ENCODE results near the gene TTC24.
"Not testable (repeated sequence)": the region's sequence is repeated elsewhere in the genome, so short reads cannot be mapped to it uniquely, and the experiment has no call there.

The TTC24 gene

DNA sequence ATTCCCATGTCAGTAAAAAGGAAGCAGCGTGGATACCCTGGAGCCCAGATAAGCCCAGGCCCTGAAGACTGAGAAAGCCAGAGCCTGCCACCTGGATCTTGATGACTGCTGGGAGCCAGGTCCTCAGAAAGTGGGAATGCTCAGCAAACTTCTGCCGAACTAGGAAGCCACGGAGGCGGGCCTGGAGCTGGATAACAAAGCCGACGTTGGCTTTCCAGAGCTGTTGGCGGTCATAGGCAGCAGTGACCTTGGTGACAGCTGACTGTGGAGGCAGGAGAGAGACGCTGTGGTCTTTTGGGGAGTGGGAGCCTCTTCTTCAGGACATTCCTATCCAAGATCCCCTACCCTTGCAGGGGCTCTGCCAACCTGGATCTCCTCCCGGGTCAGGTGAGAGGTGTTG is 31.5 kb upstream of the TTC24 start:
- TF ChIP-seq, protein P1, sequence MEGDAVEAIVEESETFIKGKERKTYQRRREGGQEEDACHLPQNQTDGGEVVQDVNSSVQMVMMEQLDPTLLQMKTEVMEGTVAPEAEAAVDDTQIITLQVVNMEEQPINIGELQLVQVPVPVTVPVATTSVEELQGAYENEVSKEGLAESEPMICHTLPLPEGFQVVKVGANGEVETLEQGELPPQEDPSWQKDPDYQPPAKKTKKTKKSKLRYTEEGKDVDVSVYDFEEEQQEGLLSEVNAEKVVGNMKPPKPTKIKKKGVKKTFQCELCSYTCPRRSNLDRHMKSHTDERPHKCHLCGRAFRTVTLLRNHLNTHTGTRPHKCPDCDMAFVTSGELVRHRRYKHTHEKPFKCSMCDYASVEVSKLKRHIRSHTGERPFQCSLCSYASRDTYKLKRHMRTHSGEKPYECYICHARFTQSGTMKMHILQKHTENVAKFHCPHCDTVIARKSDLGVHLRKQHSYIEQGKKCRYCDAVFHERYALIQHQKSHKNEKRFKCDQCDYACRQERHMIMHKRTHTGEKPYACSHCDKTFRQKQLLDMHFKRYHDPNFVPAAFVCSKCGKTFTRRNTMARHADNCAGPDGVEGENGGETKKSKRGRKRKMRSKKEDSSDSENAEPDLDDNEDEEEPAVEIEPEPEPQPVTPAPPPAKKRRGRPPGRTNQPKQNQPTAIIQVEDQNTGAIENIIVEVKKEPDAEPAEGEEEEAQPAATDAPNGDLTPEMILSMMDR (IDR thresholded peaks at IDR 0.05; ENCODE audit: low read length, missing control alignments) = no peak
- no peak for DNase-seq (ENCODE audit: low read depth)
- H3K4me3 ChIP-seq (replicated peaks; ENCODE audit: low read depth, low read length) = no peak overlapping the region

DNA sequence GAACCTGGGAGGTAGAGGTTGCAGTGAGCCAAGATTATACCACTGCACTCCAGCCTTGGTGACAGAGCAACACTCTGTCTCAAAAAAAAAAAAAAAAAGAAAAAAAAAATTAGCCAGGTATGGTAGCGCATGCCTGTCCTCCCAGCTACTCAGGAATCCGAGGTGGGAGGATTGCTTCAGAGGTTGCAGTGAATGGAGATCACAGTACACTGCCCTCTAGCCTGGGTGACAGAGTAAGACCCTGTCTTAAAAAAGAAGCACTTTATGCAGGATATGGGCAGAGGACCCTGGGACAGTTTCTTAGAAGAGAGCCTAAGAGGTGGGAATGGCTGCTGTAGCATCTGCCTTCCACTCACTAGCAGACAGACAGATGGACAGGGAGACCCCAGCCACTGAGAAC is 30.1 kb upstream of the TTC24 start:
- no peak overlapping the region for H3K4me3 ChIP-seq (replicated peaks; ENCODE audit: low read depth, low read length)
- no peak for DNase-seq (ENCODE audit: low read depth)
- TF ChIP-seq, protein P1 (IDR thresholded peaks at IDR 0.05; ENCODE audit: low read length, missing control alignments) = no peak

DNA sequence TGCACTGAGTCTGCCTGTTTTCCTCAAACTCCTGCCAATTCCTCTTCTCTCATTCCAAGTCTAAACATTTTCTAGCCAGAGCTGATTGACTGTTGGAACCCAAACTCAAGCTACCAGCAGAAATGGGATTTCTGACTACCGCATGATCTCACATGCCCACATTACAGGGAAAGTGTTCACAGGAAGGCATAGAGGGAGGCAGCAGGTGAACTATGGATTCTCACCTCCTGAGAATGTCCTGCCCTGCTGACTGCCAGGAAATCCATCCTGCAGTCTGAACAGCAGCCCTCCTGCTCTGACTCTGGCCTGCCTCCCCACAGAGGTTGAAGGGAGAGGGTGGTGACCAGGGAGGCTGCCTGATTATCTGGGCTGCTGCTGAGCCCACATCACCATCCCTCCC is 29.7 kb upstream of the TTC24 start:
- TF ChIP-seq, protein P1 (IDR thresholded peaks at IDR 0.05; ENCODE audit: low read length, missing control alignments) = no peak
- DNase-seq (ENCODE audit: low read depth) = no peak
- H3K4me3 ChIP-seq (replicated peaks; ENCODE audit: low read depth, low read length) = no peak overlapping the region

DNA sequence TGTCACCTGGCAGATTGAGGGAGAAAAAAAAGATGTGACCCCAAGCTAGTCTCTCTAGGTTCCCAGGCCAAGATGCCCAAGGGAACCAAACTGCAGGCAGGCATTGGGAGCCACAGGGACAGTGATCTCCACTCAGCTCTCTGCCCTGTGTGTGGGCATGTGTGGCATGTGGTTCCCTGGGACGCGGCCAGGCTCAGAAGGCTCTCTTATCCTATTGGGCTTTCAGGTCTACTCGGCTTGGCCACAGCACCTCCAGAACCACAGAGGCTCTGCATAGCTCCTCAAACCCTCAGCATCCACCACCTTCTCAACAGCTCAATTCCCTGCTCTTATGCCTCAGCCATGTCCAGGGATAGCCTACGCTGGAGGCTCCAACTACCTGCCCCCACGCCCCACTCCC is 29.2 kb upstream of the TTC24 start:
- H3K4me3 ChIP-seq (replicated peaks; ENCODE audit: low read depth, low read length) = no peak overlapping the region
- no peak for DNase-seq (ENCODE audit: low read depth)
- TF ChIP-seq, protein P1 (IDR thresholded peaks at IDR 0.05; ENCODE audit: low read length, missing control alignments) = no peak

DNA sequence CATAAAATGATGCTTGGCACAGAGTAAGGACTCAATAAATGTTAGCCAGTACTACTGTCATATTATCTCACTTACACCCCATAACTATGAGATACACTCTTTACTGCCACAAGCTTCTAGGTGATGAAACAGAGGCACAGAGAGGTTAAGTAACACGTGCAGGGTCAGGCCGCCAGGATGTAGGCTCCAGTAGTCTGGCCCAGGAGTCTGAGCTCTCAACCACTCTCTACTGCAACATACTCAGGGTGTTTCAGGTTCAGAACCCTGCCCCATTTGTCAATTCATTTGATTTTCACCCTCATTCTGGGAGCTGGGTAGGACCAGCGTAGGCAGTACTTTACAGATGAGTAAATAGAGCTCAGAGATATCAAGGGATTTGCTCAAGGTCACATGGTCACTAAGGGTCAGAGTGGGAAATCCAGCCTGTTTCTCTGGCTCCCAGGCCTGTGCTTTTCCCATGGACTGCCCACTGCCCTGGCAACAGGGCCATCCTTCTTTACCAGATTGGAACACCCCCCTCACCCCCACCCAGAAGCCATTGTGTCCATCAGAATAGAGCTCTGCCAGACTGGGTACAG is 28.4 kb upstream of the TTC24 start:
- TF ChIP-seq, protein P1 (IDR thresholded peaks at IDR 0.05; ENCODE audit: low read length, missing control alignments) = no peak
- no peak for DNase-seq (ENCODE audit: low read depth)
- H3K4me3 ChIP-seq (replicated peaks; ENCODE audit: low read depth, low read length) = no peak overlapping the region

DNA sequence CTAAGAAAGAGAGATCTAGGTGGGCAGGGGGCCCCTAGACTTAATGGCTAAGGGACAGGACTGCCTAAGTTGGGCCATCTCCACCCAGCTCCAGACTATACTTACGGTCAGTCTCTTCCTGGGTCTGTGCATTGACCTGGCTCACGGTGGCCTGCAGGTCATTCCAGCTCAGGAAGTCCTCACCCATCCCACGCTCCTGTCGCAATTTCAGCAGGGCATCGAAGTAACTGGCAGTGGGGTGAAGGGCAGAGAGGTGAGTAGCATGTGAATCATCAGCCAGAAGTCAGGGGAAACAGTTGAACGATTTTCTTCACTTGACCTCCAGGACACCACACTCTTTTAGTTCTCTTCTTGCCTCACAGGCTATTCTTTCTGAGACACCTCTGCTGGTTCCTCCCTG is 27.7 kb upstream of the TTC24 start:
- H3K4me3 ChIP-seq (replicated peaks; ENCODE audit: low read depth, low read length) = no peak overlapping the region
- TF ChIP-seq, protein P1 (IDR thresholded peaks at IDR 0.05; ENCODE audit: low read length, missing control alignments) = no peak
- peak; percentile 5 for DNase-seq (ENCODE audit: low read depth)

DNA sequence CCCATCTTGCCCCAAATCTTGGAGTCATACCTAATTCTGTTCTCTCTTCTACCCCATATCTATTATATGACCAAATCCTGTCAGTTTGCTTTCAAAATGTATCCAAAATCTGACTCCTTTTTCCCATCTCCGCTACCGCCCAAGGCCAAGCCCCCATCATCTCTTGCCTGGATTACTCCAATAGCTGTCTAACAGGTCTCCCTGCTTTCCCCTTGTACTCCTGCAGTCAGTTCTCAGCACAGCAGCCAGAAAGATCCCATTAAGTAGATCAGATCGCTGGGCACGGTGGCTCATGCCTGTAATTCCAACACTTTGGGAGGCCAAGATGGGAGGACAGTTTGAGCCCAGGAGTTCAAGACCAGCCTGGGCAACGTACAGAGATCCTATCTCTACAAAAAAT is 27.0 kb upstream of the TTC24 start:
- DNase-seq (ENCODE audit: low read depth) = no peak
- TF ChIP-seq, protein P1 (IDR thresholded peaks at IDR 0.05; ENCODE audit: low read length, missing control alignments) = no peak
- no peak overlapping the region for H3K4me3 ChIP-seq (replicated peaks; ENCODE audit: low read depth, low read length)

DNA sequence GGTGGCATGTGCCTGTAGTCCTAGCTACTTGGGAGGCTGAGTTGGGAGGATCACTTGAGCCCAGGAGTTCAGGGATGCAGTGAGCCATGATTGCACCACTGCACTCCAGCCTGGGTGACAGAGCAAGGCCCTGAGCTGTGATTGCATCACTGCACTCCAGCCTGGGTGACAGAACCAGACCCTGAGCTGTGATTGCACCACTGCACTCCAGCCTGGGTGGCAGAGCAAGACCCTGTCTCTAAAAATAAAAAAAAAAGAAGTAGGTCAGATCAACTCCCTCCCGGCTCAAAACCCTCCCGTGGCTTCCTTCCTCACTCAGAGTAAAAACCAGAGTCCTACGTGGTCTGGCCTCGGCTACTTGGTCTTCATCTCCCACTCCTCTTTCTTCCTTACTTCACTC is 26.6 kb upstream of the TTC24 start:
- not testable (repeated sequence) for H3K4me3 ChIP-seq (replicated peaks; ENCODE audit: low read depth, low read length); DNase-seq (ENCODE audit: low read depth)
